HG02610 (cell line): ENCODE data around the gene LRP10.
A peak's percentile ranks its signal among the peaks of the same experiment; 100 is the strongest.

Experiments
- ATAC-seq: cut with Tn5 transposase; IDR thresholded peaks from one replicate; pipeline ENCODE4 v1.9.1; 2021; ENCODE audit warnings: mild to moderate bottlenecking, moderate library complexity; ENCODE audit not compliant: unreplicated experiment

The LRP10 gene

DNA sequence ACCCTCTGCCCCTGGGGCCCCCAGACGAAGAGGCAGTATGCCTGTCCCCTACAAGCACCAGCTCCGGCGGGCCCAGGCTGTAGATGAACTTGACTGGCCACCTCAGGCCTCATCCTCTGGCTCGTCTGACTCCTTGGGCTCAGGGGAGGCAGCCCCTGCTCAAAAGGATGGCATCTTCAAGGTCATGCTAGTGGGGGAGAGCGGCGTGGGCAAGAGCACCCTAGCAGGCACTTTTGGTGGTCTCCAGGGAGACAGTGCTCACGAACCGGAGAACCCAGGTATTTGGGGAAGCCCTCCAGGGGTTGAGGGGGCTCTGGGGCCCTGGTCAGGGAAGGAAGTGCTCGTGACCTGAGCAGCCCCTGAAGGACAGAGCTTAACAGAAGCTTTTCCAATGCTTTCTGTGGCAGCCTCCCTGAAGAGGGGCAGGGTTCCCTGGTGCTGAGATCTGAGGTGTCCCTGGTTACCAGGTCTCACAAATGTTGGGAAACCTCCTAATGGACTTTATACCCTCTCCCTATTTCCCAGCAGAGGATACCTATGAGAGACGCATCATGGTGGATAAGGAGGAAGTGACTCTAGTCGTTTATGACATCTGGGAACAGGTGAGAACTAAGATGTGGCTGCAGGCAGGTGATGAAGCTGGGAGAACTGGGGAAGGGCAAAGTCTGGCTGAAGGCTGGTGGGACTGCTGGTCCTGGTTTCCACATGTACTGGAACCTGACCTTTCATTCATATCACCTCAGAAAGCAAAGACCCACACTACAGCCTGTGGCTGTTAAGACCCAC, 13.4 kb downstream of the LRP10 start:
- no peak for ATAC-seq

DNA sequence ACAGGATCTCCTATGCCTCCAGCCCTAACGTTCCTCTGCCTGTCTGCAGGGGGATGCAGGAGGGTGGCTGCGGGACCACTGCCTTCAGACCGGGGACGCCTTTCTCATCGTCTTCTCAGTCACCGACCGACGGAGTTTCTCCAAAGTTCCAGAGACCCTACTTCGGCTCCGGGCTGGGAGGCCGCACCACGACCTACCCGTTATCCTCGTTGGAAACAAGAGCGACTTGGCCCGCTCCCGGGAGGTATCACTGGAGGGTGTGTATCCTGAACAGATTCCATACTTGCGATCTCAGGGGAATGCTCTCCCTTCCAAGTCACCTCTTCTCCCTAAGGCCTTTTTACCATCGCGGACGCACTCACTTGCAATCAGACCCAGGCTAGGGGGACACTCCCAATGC, 14.4 kb downstream of the LRP10 start:
- no peak for ATAC-seq

DNA sequence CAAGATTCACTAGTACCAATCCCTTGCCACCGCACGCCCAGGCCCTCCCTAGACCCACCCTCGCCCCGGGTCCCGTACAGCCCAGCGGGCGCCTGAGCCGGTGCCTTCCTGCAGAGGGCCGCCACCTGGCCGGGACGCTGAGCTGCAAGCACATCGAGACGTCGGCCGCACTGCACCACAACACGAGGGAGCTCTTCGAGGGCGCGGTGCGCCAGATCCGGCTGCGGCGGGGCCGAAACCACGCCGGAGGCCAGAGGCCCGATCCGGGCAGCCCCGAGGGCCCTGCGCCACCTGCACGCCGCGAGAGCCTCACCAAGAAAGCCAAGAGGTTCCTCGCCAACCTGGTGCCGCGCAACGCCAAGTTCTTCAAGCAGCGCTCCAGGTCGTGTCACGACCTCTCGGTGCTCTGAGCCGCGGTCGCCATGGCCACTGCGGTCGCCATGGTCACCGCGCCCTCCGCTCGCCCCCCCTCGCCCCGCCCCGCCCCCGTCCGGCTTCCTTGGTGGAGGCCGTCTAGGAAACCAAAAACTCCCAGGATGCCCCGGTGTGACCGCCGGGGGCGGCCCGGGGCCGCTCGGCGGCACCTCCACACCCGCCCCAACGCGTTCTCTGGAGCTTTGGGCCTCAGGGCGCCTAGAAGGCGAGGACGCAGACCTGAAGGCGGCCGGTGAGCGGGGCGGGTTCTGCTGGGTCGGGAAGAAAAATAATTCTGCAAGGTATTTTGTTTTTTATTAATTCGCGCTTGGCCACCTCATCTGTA, 15.1 kb downstream of the LRP10 start:
- peak; percentile 39 for ATAC-seq

DNA sequence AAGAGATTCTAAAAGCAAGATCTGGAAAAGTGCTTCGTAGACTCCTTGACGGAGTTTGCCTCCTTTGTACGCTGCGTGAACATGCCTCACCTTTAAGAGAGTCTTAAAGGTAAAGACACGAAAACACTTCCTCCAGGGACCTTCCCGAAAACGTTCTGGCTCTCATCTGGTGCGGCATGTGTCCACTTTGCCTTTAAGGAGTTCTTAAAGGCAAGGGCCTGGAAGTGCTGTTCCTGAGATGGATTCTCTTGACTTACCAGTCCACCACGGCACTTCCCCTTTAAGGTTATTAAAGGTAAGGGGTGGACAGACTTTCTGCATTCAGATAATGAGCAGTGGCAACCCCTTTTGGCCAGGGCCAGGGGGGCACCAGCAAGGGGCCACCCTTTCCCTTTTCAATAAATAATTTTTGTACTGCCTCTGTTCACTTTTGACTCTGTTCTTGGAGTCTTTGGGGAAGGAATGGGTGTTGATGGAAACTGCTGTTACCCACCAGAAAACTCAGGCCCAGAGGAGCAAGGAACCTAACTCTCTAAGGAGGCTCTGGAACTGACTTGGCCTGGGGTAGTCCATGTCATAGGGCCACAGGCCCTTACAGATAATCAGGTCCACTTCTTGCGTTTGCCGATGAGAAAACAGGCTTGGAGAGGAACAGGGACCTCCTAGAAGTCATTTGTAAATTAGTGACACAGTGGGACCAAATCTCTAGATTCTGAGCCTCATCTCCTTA, 15.9 kb downstream of the LRP10 start:
- peak; percentile 8 for ATAC-seq

DNA sequence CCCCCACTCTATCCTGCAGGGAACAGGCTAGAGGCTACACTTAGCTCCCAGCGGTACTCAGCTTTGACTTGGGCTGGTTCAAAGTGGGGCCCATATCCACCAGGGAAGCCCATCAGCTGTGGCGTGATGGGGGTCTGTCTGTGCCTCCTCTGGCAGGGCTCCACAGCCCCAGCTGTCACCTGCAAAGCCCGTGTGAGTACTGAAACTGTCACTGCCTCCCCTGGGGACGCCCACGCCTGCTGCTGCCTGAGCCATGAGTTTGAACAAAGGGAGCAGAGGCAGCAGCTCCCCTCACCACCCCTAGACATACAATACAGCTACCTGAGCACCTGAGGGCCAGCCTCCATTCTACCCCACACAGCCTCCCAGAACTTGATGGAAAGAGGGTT, 16.4 kb downstream of the LRP10 start:
- peak; percentile 42 for ATAC-seq

DNA sequence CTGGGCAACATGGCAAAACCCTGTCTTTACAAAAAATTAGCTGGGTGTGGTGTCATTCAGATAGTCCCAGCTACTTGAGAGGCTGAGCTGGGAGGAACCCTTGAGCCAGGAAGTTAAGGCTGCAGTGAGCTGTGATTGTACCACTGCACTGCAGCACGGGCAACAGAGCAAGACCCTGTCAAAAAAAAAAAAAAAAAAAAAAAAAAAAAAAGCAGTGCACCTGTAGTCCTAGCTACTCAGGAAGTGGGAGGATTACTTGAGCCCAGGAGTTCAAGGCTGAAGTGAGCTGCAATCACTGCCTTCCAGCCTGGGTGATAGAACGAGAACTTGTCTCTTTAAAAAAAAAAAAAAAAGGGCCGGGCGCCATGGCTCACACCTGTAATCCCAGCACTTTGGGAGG, 17.1 kb downstream of the LRP10 start:
- ATAC-seq: peak; percentile 26

DNA sequence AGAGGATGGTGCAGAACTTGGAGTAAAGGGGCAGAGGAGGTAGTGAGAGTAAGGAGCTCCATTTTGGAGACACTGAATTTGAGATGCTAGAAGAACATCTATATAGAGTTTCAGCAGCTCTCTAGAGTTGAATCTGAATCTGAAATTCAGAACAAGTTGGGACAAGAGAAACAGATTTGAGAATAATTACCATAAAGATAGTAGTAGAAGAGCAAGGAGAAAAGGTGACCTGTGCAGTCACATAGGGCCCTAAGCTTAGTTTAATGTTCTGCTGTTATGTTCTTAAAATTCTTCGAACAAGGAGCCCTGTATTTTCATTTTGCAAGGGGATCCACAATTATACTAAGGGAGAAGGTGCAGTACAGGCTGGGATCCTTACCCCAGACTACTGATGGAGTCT, 18.9 kb downstream of the LRP10 start:
- no peak for ATAC-seq

DNA sequence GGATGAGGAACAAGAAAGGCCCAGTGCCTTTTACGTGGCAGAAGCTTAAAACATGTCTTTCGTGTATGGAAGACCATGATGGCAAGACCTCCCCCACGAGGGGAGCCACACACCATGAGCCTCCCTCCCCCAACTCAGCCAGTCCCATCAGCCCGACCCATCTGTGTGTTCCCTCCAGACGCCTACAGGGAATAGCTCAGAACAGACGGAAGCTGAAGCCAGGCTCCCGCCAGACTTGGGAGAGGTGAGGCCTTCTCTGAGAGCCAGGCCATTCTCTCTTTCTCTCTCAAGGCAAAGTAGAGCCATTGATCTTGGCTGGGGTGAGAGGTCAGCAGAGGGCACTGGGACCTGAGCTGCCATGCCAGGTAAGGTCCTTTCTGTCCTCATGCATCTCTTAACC, 20.9 kb downstream of the LRP10 start:
- no peak for ATAC-seq

DNA sequence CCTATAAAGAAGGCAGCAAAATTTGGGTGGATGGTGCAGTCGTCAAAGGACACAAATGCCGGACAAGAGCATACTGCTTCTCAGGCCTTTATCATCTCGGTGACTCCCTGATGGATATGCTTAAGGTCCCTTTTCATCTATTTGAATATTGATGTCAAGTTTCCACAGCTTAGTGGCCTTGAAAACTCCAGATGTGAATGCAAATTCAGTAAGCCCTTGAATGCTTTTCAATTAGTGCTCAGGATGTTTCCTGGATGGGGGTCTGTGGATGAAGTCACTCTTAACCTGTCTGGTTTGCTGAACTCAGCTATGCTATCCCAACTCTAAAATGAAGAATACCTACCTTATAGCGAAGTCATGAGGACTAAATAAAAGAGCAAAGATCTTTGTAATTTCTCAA, 22.2 kb downstream of the LRP10 start:
- ATAC-seq: no peak

DNA sequence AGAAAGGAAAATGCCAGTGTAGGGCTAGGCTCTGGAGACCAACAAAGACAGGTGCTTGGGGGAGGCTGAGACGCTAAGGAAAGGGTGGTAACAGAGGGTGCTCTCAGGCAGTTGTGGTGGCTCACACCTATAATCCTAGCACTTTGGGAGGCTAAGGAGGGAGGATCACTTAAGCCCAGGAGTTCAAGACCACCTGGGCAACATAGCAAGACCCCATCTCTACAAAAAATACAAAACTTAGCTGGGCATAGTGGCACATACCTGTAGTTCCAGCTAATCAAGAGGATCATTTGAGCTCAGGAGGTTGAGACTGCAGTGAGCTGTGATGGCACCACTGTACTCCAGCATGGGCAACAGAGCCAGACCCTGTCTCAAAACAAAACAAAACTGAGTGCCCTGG, 23.9 kb downstream of the LRP10 start:
- no peak for ATAC-seq

DNA sequence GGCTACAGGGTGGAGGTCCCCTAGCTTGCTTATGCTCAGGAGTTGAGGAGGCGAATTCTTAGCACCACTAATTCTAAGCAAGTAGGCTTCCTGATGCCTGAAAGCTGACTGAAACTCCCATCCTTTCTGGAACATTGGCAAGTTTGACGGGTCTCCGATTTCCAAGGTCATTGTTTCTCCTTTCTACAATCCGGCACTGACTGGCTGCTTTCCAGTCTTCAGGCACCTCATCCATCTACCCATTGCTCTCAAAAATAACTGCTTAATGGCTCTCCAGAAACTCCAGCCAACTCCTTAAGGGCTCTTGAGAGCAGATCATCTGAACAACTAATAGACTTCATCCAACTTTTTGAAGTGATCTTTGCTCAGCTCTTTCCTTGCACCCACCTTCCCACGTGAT, 24.8 kb downstream of the LRP10 start:
- no peak for ATAC-seq

DNA sequence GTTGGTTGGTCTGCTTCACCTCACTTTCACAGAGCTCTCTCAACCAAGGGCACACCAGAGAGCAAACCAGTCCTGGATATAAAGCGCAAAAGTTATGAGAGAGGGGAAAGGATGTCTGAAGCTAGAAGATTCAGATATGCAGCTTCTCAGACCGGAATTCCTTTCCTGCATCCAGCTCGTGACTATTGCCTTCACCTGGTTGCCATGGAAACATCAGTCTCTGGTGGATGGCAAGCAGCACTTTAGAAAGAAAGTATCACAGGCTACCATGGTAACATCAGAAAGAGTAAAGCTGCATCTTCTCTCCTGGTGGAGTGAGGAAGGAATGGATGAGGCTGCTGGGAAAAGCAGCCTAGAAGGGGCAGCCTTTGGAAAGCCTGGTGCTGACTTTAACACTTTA, 25.2 kb downstream of the LRP10 start:
- ATAC-seq: no peak

DNA sequence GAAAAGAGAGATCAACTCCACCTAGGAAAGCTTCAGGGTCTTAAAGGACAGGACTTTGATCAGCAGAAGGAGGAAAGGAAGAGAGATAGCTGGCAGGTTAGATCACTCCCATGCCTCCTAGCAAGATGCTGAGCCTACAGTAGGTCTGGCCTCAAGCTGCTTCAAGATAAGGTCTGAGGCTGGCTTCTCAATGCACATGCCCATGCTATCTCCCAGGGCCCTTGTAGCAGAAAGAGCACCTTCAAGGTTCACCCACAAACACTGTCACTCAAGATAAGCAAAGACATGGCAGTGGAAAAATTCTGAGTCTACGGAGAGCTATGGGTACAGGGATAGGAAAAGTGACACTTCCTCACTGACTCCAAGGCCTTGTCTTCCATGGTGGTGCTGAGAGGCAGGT, 25.8 kb downstream of the LRP10 start:
- no peak for ATAC-seq

DNA sequence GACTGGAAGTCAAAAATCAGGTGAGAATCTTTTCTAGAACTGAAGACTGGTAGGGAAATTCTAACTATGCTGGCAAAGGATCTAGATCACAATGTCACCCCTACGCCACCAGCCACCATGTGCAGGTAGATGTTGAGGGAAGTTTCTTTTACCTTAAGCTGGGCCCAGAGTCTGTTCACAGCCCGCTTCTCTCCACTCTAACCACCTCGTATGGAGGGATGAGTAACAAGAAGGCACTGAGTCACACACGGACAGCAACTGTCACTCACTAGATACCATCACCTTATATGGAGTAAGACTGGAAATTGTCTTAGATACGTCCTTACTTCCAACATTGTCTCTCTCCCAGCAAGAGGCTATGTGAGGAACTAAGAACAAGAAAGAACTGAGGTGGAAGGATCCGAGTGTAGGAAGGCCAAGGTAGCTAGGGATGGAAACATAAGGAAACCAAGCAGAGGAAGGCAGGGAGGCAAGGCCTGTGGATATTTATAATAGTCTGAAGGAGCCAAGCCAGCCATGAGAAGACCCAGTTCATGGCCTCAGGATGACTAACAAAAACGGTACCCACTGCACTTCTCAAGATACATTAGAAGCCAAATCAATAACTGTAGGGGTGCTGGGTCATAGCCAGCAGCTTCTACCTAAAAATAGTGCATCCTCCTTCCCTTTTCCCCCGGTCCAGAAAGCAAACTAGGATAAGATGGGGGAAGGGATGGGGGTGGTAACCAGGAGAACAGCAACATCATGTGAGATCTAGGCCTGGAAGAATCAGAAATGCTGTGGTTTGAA, 27.0 kb downstream of the LRP10 start:
- ATAC-seq: no peak

DNA sequence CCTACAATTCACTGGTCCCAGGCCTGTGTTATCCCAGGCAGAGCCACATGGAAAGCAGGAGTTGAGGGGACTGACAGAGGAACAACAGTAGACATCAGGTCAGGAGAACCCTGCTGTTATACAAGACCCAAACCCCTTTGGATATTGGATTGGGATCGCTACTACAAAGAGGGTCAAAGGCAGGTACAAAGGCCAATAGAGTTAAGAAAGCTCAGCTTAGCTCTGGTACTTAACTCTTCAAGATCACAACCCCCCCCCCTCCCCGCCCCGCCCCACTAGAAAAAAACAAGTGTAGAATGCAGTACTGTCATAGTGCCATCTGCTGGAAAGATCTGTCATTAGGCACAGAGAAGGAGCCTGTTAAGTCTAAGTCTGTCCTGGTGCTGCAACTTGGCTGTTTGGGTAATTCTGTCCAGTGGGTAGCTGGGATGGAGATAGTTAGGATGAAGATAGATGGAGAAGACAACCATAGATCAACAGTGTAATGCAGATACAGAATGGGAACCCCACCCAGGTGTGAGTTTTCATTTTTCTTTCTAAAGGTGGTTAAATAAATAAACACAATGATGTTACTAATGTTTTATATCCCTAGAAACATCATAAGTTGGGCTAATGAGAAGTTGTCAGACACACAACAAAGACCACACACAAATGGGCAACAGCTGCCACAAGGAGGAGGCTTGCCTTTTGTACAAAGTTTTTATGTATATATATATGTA, 28.7 kb downstream of the LRP10 start:
- no peak for ATAC-seq

DNA sequence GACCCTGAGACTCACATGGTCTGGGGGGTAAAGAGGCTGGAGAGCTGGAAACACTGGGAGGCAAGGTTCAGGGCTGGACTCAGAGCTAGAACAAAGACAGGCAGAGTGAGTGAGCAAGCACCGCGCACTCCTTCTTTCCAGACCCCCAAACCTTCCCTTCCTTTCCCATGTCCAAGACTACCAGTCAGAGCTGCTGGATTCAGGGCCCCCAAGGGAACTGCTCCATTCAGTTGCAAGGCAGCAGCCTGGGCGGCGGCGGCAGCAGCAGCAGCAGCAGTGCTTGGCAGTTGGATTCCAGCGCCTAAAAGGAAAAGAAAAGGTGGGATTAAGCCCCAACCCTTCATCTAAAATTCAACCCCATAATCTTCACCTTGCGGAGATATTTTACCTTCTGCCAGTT, 30.3 kb downstream of the LRP10 start:
- ATAC-seq: no peak

DNA sequence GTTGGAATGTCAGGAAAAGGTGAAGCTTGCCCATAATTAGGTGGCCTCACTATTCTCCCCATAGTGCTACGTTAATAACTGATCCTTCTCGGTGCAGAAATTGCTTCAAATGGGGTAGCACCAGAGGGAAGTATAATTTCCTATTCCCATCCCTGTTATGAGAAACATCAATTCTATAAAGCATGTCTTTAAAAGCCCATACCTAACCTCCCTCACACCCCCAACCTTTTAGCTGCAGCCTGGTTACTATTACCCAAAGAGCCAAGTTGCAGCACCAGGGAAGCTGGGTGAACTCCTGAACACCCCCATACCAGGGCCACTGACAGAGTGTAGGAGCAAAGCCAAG, 32.2 kb downstream of the LRP10 start:
- no peak for ATAC-seq

DNA sequence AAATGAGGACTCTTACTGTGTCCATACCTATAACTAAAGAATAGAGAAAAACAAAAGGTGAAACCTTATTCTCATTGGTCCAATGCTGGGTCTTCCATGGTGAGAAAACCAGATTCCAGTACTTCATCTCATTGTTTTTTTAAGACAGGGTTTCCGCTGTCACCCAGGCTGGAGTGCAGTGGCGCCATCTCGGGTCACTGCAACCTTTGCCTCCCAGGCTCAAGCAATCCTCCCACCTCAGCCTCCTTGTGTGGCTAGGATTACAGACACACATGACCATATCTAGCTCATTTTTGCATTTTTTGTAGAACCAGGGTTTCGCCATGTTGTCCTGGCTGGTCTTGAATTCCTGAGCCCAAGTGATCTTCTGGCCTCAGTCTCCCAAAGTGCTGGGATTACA, 34.1 kb downstream of the LRP10 start:
- ATAC-seq: no peak

DNA sequence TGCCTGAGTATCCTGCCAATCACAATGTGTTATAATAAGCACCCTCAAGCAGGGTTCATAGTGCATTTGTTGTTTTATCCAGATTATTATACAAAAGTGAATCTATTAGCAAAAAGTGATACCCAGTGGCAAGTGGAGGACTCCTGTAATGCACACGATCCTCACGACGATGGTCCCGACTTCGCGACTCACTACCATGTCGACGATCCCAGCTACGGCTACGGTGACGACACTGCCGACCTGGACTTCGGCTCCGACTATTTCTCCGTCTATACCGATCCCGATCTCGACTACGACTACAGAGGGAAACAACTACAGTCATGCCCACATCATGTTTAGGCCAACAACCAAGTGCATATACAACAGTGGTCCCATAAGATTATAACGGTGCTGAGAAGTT, 34.5 kb downstream of the LRP10 start:
- no peak for ATAC-seq

DNA sequence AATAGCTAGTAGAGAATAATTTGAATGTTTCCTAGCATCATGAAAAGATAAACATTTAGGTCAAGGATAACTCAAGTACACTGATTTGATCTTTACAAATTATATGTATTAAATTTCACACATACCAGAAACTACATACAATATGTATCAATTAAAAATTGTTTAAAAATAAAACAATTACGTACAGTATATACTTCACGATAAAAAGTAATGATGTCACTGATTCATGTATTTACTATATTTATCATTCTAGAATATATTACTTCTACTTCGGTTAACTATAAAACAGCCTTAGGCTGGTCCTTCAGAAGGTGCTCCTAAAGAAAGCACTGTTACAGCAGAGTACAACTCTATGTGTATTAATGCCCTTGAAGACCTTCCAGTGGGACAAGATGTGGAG, 35.9 kb downstream of the LRP10 start:
- ATAC-seq: no peak

DNA sequence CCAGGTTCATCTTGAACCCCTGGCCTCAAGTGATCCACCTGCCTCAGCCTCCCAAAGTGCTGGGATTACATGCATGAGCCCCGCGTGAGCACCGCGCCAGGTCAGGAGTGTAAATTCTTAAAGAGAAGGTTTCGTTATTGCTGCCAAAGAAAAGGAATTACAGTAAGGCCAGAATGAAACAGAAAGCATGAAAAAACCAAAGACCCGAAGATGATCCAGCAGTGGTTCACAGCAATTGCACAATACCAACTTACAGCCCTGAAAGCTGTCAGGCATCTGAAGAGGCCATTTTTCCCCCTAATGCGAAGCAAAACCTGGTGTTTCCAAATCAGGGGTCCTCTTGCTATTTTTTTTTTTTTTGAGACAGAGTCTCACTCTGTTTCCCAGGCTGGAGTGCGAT, 37.1 kb downstream of the LRP10 start:
- ATAC-seq: no peak
